ENCODE results near the gene CFAP119. TPM values are rescaled to one million over a fixed set of nuclear protein-coding genes. Genes with fewer than 3 reads are reported as not detected.
"Not testable (repeated sequence)": the region's sequence is repeated elsewhere in the genome, so short reads cannot be mapped to it uniquely, and the experiment has no call there.

CFAP119 gene
- polyA plus RNA-seq (2013), result 19.2 TPM

DNA sequence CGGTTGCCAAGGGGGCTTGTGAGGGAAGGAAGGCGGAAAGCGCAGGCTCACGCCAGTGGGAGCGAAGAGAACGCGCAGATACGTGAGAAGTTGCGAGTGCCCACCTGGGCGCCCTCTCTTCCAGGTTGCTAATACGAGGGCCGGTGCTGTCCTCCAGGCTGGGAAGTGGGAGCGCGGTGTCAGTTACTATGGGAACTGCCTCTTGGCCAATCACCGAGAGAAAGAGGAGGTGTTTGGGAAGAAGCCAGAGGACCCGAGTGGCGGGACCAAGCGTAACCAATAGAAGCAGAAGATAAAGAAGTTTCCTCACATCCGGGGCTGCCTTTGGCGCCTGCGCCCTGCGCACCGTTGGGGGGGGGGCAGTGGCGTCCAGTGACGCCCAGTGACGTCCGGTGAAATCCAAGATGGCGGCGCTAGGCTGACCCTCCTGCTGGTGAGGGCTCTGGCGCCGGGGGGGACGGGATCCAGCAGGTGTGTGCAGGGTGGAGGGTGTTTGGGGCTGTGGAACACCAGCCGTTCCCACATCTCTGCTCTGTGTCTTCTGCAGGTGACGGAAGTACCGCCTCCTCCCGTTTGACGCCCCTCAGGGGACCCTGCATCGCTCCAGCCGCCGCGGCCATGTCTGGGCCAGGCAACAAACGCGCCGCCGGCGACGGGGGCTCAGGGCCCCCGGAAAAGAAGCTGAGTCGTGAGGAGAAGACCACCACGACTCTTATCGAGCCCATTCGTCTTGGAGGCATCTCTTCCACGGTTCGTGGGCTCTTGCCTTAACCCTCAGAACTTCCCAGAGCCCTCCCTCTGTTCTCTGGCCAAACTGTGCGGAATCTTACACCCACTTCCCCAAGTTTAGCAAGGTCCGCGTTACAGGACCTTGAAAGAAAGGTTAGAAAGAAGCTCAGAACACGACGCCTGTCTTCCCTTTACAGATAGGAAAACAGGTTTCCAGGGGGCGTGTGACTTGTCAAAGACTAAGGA, at the start of gene CFAP119, which contains the start of gene RNF40:
Gene CFAP119 (minus strand): TSS at position 135 of the 975 bp plus-strand sequence. CDS start 314 bp downstream, outside the sequence.
Gene RNF40 (plus strand): TSS at position 395 of the 975 bp plus-strand sequence. CDS start 224 bp downstream, at position 619.
- under 1% methylated on average over 56 of the region's 60 CpGs for WGBS (ENCODE audit: insufficient coverage)
- H3K9me3 ChIP-seq (ENCODE audit: control extremely low read depth in 1 of 5, control insufficient read depth in 4 of 5, insufficient read depth in 2 of 5, low read depth in 1 of 5, low read length in 4 of 5), result no peaks in the 10 kb centered on the region
- DNase-seq, result peak; percentile 95 to 97 (median 96)
- peak within 1 kb of the TSS; percentile 85 to 93 for H3K27ac ChIP-seq (ENCODE audit: insufficient read depth in 1 of 2, low read depth in 1 of 2, low read length in 2 of 2, poor library complexity in 1 of 2, severe bottlenecking in 2 of 2)
- H3K4me3 ChIP-seq (ENCODE audit: control insufficient read depth in 1 of 7, extremely low read depth in 1 of 7, insufficient read depth in 4 of 7, low read depth in 2 of 7, low read length in 6 of 7), result peak within 1 kb of the TSS; percentile 86 to 98 (median 93)
- peaks cover 2 to 55% (median 39%) of the 10 kb centered on the region in 4 experiments for H3K36me3 ChIP-seq (ENCODE audit: control insufficient read depth in 4 of 4, insufficient read depth in 4 of 4, low read length in 3 of 4)
- POLR2A ChIA-PET, result interaction anchor here (0.8 to 1.2 kb wide), 2 partner anchors 46 to 64 kb away, joined by 3 to 4 read pairs; no protein-coding TSS in a partner anchor
- CTCF ChIA-PET, result interaction anchor here (1.0 to 2.0 kb wide), 5 partner anchors 9 to 51 kb away, joined by 3 to 7 read pairs (median 5); partner anchors contain the start of gene PHKG2
- no peaks in the 10 kb centered on the region for H3K27me3 ChIP-seq (replicated peaks in 2 of 5; ENCODE audit: control insufficient read depth in 4 of 5, insufficient read depth in 5 of 5, low read length in 4 of 5)
- peaks cover 11 to 53% (median 47%) of the 10 kb centered on the region in 4 experiments for H3K4me1 ChIP-seq (ENCODE audit: control extremely low read depth in 1 of 4, control insufficient read depth in 4 of 4, insufficient read depth in 4 of 4, low read length in 3 of 4)

DNA sequence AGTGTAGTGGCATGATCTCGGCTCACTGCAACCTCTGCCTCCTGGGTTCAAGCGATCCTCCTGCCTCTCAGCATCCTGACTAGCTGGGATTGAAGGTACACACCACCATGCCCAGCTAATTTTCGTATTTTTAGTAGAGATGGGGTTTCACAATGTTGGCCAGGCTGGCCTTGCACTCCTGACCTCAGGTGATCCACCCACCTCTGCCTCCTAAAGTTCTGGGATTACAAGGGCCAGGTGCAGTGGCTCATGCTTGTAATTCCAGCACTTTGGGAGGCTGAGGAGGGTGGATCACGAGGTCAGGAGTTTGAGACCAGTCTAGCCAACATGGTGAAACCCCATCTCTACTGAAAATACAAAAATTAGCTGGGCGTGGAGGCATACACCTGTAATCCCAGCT, 47.8 kb upstream of the CFAP119 start:
- H3K36me3 ChIP-seq (ENCODE audit: control insufficient read depth in 4 of 4, insufficient read depth in 4 of 4, low read length in 3 of 4); DNase-seq; H3K4me3 ChIP-seq (ENCODE audit: control insufficient read depth in 1 of 7, extremely low read depth in 1 of 7, insufficient read depth in 4 of 7, low read depth in 2 of 7, low read length in 6 of 7); POLR2A ChIA-PET; H3K27ac ChIP-seq (ENCODE audit: insufficient read depth in 1 of 2, low read depth in 1 of 2, low read length in 2 of 2, poor library complexity in 1 of 2, severe bottlenecking in 2 of 2); H3K27me3 ChIP-seq (replicated peaks in 2 of 5; ENCODE audit: control insufficient read depth in 4 of 5, insufficient read depth in 5 of 5, low read length in 4 of 5); H3K9me3 ChIP-seq (ENCODE audit: control extremely low read depth in 1 of 5, control insufficient read depth in 4 of 5, insufficient read depth in 2 of 5, low read depth in 1 of 5, low read length in 4 of 5): not testable (repeated sequence)
- CTCF ChIA-PET, result interaction anchor here (2.3 kb wide), 1 partner anchor 27 kb away, joined by 5 read pairs; no protein-coding TSS in a partner anchor
- peaks cover 0 to 39% (median 29%) of the 10 kb centered on the region in 4 experiments for H3K4me1 ChIP-seq (ENCODE audit: control extremely low read depth in 1 of 4, control insufficient read depth in 4 of 4, insufficient read depth in 4 of 4, low read length in 3 of 4)
- WGBS (ENCODE audit: insufficient coverage), result 100% methylated on average over 4 of the region's 5 CpGs

DNA sequence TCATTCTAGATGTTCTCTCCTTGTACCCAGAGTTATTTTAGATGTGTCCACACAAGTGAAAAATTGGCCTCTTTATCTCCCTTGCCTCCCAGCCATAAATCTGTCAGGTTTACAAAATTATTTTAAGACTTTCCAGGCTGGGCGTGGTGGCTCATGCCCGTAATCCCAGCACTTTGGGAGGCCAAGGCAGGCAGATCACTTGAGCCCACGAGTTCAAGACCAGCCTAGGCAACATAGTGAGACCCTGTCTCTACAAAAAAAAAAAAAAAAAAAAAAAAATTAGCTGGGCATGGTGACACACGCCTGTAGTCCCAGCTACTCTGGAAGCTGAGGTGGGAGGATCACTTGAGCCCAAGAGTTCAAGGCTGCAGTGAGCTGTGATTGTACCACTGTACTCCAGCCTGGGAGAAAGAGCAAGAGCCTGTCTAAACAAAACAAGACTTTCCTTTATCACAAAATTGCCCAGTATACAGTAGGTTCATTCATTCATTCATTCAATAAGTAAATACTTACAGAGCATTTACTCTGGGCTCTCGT, 47.1 kb upstream of the CFAP119 start:
- WGBS (ENCODE audit: insufficient coverage), result no CpG with 5 or more reads among the region's 5 CpGs

DNA sequence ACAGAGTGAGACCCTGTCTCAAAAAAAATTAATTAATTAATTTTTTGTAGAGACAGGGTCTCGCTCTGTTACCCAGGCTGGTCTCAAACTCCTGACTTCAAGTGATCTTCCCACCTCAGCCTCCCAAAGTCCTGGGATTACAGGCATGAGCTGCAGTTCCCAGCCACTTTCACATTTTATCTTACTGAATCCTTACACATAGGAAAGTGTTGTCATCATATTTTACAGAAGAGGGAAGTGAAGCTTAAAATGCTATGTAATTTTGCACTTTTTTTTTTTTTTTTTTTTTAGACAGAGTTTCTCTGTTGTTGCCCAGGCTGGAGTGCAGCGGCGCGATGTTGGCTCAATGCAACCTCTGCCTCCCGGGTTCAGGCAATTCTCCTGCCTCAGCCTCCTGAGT, 46.3 kb upstream of the CFAP119 start:
- POLR2A ChIA-PET, result interaction anchor here (0.8 to 1.4 kb wide), 2 partner anchors 47 to 150 kb away, joined by 3 read pairs; partner anchors contain the start of gene FBRS
- Histone ChIP-seq H3K27ac (ENCODE audit: insufficient read depth in 1 of 2, low read depth in 1 of 2, low read length in 2 of 2, poor library complexity in 1 of 2, severe bottlenecking in 2 of 2) (no peak overlapping the region), H3K36me3 (ENCODE audit: control insufficient read depth in 4 of 4, insufficient read depth in 4 of 4, low read length in 3 of 4) (no peaks in the 10 kb centered on the region), H3K27me3 (replicated peaks in 2 of 5; ENCODE audit: control insufficient read depth in 4 of 5, insufficient read depth in 5 of 5, low read length in 4 of 5) (no peaks in the 10 kb centered on the region), H3K4me1 (ENCODE audit: control extremely low read depth in 1 of 4, control insufficient read depth in 4 of 4, insufficient read depth in 4 of 4, low read length in 3 of 4) (peaks cover 0 to 31% (median 19%) of the 10 kb centered on the region in 4 experiments), H3K4me3 (ENCODE audit: control insufficient read depth in 1 of 7, extremely low read depth in 1 of 7, insufficient read depth in 4 of 7, low read depth in 2 of 7, low read length in 6 of 7) (peak overlapping the region in 1 of 7 experiments; percentile 1), H3K9me3 (ENCODE audit: control extremely low read depth in 1 of 5, control insufficient read depth in 4 of 5, insufficient read depth in 2 of 5, low read depth in 1 of 5, low read length in 4 of 5) (no peaks in the 10 kb centered on the region)
- CTCF ChIA-PET, result interaction anchor here (1.5 to 4.6 kb wide), 2 partner anchors 16 to 25 kb away, joined by 3 to 27 read pairs; no protein-coding TSS in a partner anchor
- DNase-seq, result peak; percentile 22 to 53 (median 47)
- 80% methylated on average over 1 of the region's 5 CpGs for WGBS (ENCODE audit: insufficient coverage)

More for the DNA sequence above, 47.1 kb upstream of the CFAP119 start:
- CTCF ChIA-PET, result interaction anchor here (1.5 to 4.6 kb wide), 3 partner anchors 17 to 26 kb away, joined by 3 to 27 read pairs (median 5); no protein-coding TSS in a partner anchor
- H3K4me1 ChIP-seq (ENCODE audit: control extremely low read depth in 1 of 4, control insufficient read depth in 4 of 4, insufficient read depth in 4 of 4, low read length in 3 of 4), result peaks cover 0 to 36% (median 24%) of the 10 kb centered on the region in 4 experiments
- H3K27ac ChIP-seq (ENCODE audit: insufficient read depth in 1 of 2, low read depth in 1 of 2, low read length in 2 of 2, poor library complexity in 1 of 2, severe bottlenecking in 2 of 2); H3K27me3 ChIP-seq (replicated peaks in 2 of 5; ENCODE audit: control insufficient read depth in 4 of 5, insufficient read depth in 5 of 5, low read length in 4 of 5); POLR2A ChIA-PET; H3K9me3 ChIP-seq (ENCODE audit: control extremely low read depth in 1 of 5, control insufficient read depth in 4 of 5, insufficient read depth in 2 of 5, low read depth in 1 of 5, low read length in 4 of 5); H3K4me3 ChIP-seq (ENCODE audit: control insufficient read depth in 1 of 7, extremely low read depth in 1 of 7, insufficient read depth in 4 of 7, low read depth in 2 of 7, low read length in 6 of 7); H3K36me3 ChIP-seq (ENCODE audit: control insufficient read depth in 4 of 4, insufficient read depth in 4 of 4, low read length in 3 of 4); DNase-seq: not testable (repeated sequence)

DNA sequence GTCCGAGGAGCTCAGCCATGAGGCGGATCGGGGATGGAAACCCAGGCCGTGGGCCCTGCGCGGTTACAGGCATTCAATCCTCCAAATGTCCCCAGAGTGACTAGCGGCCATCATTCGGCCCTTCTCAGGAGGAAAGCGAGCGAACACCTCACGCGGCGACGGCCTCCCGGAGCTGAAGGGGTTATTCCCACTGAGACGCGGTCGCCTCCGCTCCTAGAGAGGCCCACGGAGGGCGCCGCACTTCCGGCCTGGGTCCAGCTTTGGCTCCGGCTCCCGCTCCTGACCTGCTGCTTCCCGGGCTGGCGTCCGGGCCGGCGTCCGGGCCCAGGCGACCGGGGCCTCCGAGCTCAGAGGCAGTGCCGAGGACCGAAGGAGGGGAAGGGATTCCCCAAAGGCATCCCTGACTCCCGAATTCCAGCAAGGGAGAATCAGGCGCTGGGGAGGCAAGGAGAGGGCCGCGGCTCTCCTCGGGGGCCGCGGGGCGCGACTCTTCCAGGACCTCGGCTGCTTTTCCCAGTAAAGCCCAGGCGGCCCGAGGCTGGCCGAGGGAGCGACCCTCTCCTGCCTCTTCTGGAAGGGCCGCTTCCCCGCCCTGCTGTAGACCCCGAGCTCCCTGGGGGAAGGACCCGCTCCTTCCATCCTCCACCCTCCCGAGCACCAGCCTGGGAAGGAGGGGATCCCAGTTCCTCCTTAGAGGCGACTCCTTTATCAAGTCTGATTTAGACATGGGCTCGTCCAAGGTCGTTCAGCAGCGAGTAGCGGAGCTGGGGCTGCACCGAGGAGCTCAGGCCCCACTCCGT, 43.7 kb upstream of the CFAP119 start:
- Histone ChIP-seq H3K27ac (ENCODE audit: insufficient read depth in 1 of 2, low read depth in 1 of 2, low read length in 2 of 2, poor library complexity in 1 of 2, severe bottlenecking in 2 of 2) (peak overlapping the region; percentile 50 to 79), H3K4me1 (ENCODE audit: control extremely low read depth in 1 of 4, control insufficient read depth in 4 of 4, insufficient read depth in 4 of 4, low read length in 3 of 4) (peaks cover 0 to 30% (median 19%) of the 10 kb centered on the region in 4 experiments), H3K9me3 (ENCODE audit: control extremely low read depth in 1 of 5, control insufficient read depth in 4 of 5, insufficient read depth in 2 of 5, low read depth in 1 of 5, low read length in 4 of 5) (no peaks in the 10 kb centered on the region), H3K4me3 (ENCODE audit: control insufficient read depth in 1 of 7, extremely low read depth in 1 of 7, insufficient read depth in 4 of 7, low read depth in 2 of 7, low read length in 6 of 7) (peak overlapping the region; percentile 72 to 96 (median 88)), H3K27me3 (replicated peaks in 2 of 5; ENCODE audit: control insufficient read depth in 4 of 5, insufficient read depth in 5 of 5, low read length in 4 of 5) (no peaks in the 10 kb centered on the region), H3K36me3 (ENCODE audit: control insufficient read depth in 4 of 4, insufficient read depth in 4 of 4, low read length in 3 of 4) (no peaks in the 10 kb centered on the region)
- ChIA-PET POLR2A (interaction anchor here (1.0 to 2.0 kb wide), 5 partner anchors 9 to 69 kb away, joined by 3 to 15 read pairs (median 8); partner anchors contain the start of genes PHKG2 and ZNF629), CTCF (interaction anchor here (0.7 to 4.6 kb wide), 10 partner anchors 10 to 96 kb away, joined by 3 to 27 read pairs (median 4); partner anchors contain the start of gene ZNF629)
- peak; percentile 60 to 75 (median 73) for DNase-seq
- 2% methylated on average over 48 of the region's 62 CpGs for WGBS (ENCODE audit: insufficient coverage)

DNA sequence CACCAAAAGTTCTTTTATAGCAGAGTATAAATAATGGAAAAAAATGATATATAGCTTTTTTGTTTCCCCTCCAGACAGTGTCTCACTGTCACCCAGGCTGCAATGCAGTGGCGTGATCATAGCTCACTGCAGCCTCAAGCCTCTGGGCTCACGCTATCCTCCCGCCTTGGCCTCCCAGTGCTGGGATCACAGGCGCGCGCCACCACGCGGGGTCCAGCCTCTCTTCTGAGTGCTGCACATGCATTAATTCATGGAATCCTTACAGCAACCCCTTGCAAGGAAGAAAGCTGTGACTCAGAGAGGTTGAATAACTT, 43.2 kb upstream of the CFAP119 start:
- 87% methylated on average over 6 of the region's 8 CpGs for WGBS (ENCODE audit: insufficient coverage)
- H3K27ac ChIP-seq (ENCODE audit: insufficient read depth in 1 of 2, low read depth in 1 of 2, low read length in 2 of 2, poor library complexity in 1 of 2, severe bottlenecking in 2 of 2), result peak overlapping the region in 1 of 2 experiments; percentile 79
- H3K4me3 ChIP-seq (ENCODE audit: control insufficient read depth in 1 of 7, extremely low read depth in 1 of 7, insufficient read depth in 4 of 7, low read depth in 2 of 7, low read length in 6 of 7), result peak overlapping the region; percentile 72 to 96 (median 88)
- ChIA-PET CTCF (interaction anchor here (0.6 to 4.6 kb wide), 9 partner anchors 10 to 131 kb away, joined by 3 to 27 read pairs (median 4); partner anchors contain the start of gene ZNF629), POLR2A (interaction anchor here (0.6 to 2.0 kb wide), 6 partner anchors 9 to 324 kb away, joined by 3 to 15 read pairs (median 7); partner anchors contain the start of genes PHKG2 and ZNF629)
- no peaks in the 10 kb centered on the region for H3K36me3 ChIP-seq (ENCODE audit: control insufficient read depth in 4 of 4, insufficient read depth in 4 of 4, low read length in 3 of 4)
- DNase-seq, result peak in 2 of 3 donors; percentile 52 to 57
- no peaks in the 10 kb centered on the region for H3K27me3 ChIP-seq (replicated peaks in 2 of 5; ENCODE audit: control insufficient read depth in 4 of 5, insufficient read depth in 5 of 5, low read length in 4 of 5)
- H3K9me3 ChIP-seq (ENCODE audit: control extremely low read depth in 1 of 5, control insufficient read depth in 4 of 5, insufficient read depth in 2 of 5, low read depth in 1 of 5, low read length in 4 of 5), result no peaks in the 10 kb centered on the region
- peaks cover 0 to 30% (median 19%) of the 10 kb centered on the region in 4 experiments for H3K4me1 ChIP-seq (ENCODE audit: control extremely low read depth in 1 of 4, control insufficient read depth in 4 of 4, insufficient read depth in 4 of 4, low read length in 3 of 4)
